ENCODE data around the gene AAGAB.

GRCh38 chr15:67196222-67196621 is 58.2 kb downstream of the AAGAB start:
- TF ChIP-seq POLR2AphosphoS5 (IDR thresholded peaks at IDR 0.05) (no peak), CTCF (IDR thresholded peaks at IDR 0.05) (no peak)
